SU-DHL-6 (cell line): ENCODE data around the gene RAD23A.

ENCODE experiments used
- EZH2phosphoT487 ChIP-seq: fragments of 200-600 bp; sonication (generic), shearing (Covaris generic); conservative IDR thresholded peaks from 2 replicates; pipeline ENCODE4 v1.6.1; 2018; ENCODE audit warnings: mild to moderate bottlenecking, antibody characterized with exemption, low read length, moderate library complexity, mixed read lengths
- TF ChIP-seq, protein P1 (sequence below): fragments of 200-600 bp; sonication (generic); IDR thresholded peaks from one replicate; pipeline ENCODE4 v1.5.1; 2017; ENCODE audit warnings: antibody characterized with exemption, mild to moderate bottlenecking, low read length, moderate library complexity; ENCODE audit not compliant: insufficient read depth, poor library complexity, severe bottlenecking

DNA sequence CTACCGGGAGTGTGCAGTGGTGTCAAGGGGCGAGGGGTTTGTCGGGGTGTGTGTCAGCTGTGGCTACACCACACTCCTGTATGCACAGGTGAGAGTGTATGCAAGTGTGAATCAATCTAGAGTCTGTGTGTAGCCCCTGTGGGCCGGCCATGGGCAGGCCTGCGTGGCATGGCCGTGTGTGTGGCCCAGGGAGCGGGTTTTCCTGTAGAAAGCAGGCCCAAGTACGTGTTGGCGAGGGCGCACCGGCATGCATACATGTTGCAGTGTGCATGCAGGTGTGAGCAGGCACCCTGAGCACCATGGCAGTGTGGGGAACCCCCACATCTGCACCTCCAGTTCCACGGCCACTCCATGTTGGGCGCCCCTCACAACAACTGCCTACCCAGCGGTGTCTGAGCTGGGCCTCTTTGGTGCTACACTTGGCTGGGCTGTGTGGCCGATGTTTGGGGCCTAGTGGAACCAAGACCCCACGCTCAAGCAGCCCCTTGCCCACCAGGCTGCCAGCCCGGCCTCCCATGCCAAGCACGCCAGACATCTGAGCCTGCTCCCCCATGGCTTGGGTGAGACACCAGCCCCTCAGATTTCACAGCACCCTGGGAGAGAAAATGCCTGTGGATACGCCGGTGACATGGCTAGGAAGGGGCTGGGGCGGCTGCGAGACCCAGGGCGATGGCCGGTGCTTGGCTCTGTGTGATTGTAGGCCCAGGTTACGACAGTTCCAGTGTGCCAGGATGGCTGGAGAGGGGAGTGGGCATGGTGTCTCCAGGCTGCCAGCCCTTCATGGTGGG lies 51.7 kb downstream of the RAD23A start:
- TF ChIP-seq, protein P1, sequence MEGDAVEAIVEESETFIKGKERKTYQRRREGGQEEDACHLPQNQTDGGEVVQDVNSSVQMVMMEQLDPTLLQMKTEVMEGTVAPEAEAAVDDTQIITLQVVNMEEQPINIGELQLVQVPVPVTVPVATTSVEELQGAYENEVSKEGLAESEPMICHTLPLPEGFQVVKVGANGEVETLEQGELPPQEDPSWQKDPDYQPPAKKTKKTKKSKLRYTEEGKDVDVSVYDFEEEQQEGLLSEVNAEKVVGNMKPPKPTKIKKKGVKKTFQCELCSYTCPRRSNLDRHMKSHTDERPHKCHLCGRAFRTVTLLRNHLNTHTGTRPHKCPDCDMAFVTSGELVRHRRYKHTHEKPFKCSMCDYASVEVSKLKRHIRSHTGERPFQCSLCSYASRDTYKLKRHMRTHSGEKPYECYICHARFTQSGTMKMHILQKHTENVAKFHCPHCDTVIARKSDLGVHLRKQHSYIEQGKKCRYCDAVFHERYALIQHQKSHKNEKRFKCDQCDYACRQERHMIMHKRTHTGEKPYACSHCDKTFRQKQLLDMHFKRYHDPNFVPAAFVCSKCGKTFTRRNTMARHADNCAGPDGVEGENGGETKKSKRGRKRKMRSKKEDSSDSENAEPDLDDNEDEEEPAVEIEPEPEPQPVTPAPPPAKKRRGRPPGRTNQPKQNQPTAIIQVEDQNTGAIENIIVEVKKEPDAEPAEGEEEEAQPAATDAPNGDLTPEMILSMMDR = no peak
- no peak for TF ChIP-seq EZH2phosphoT487
